Measurements from ENCODE around the gene FIGNL1.
A peak's percentile ranks its signal among the peaks of the same experiment; 100 is the strongest.

DNA sequence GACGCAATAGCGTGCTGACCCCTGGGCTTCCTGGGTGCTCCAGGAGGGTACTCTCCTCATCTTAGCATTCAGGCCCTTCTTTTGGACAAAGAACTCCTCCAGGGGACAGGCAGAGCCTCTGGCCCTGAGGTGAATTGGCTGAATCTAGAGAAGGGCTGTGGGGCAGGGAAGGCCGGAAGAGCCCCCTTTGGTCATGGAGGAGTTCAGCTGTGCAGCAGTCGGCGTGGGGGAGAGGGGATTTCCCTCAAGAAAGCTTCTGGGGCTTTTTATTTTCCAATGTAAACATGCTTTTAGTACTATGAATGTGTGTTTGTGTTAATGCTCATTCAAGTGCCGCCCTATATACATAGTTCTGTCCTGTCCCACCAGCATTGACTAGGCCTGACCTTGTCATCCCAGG, 38.8 kb downstream of the FIGNL1 start:
- TF ChIP-seq POLR2AphosphoS5 (IDR thresholded peaks at IDR 0.05; ENCODE audit: low read depth, low read length) (no peak), POLR2A (IDR thresholded peaks at IDR 0.05; ENCODE audit: low read depth, low read length) (no peak), SPI1 (IDR thresholded peaks at IDR 0.05; ENCODE audit: low read depth, low read length) (no peak), TAF1 (IDR thresholded peaks at IDR 0.05; ENCODE audit: low read depth, low read length) (0 out of 2 replicates have a peak, but pooled peaks have one; percentile 22), POU2F2 (IDR thresholded peaks at IDR 0.05; ENCODE audit: low read depth, low read length) (no peak), PAX5 (IDR thresholded peaks at IDR 0.05; ENCODE audit: insufficient read depth, low read length, severe bottlenecking) (no peak)
